ENCODE measurements around the gene RASA1.

Gene RASA1

DNA sequence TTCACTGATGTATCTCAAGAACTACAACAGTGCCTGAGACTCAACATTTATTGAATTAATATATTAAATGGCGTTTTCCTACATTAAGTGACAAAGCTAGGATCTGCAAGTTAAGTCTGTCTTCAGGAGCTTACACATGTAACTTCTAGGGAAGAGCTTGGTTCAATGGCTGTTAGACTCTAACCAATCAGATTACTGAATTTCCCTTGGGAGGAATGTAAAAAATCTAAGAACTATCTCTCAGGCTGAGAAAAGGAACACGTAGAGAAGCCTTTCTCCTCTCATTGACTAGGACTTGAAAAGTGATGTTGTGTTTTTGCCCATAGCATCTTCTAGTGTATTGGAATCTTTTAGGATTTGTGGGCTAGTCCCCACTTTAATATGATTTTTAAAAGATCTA lies 91.4 kb downstream of the RASA1 start:
- in situ Hi-C loops (cut with MboI; ENCODE audit: low sequenced_read_pairs) = no loop called here

GRCh38 chr5:87360132-87360531 lies 92.4 kb downstream of the RASA1 start:
- in situ Hi-C loops (cut with MboI; ENCODE audit: low sequenced_read_pairs) = no loop called here

DNA sequence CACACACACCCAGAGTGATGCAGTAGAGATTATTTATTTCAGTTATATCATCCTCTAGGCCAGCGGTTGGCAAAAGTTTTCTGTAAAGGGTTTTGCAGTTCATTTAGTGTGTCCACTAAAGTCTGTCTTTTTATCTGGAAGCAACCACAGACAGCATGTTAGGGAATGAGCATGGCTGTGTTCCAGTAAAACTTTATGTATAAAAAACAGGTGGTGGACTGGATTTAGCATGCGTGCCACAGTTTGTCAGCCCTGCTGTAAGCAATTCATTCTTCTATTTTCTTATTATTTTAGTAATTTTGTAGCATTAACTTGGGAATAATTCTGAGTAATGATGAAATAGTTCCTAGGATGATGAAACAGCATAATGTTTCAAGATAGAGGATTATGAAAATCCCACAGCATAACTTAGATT lies 93.4 kb downstream of the RASA1 start:
- in situ Hi-C loops (cut with MboI; ENCODE audit: low sequenced_read_pairs) = no loop called here

GRCh38 chr5:87361536-87362213 lies 94.0 kb downstream of the RASA1 start:
- in situ Hi-C loops (cut with MboI; ENCODE audit: low sequenced_read_pairs) = no loop called here

DNA sequence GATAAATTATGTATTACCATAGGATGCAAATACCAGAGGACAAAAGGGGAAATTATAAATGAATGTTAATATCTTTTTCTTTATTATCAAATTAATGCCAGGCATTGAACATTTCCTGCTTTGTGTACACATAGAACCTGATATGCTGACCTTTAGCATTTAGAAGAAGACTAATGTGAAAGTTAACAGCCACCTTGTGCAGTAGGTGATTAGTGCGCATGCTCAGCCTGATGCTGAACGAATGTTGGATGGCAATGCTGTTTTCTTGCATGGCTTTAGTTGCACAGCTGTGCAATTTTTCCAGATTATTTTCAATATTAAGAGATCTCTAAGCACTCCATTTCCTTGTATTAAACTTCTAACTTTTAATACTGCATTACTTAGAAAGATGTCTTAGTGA lies 99.6 kb downstream of the RASA1 start:
- in situ Hi-C loops (cut with MboI; ENCODE audit: low sequenced_read_pairs) = no loop called here

- in situ Hi-C loops (cut with MboI; ENCODE audit: low sequenced_read_pairs) = no loop called here
Measured at GRCh38 chr5:87368601-87369000, 100.9 kb downstream of the RASA1 start.

DNA sequence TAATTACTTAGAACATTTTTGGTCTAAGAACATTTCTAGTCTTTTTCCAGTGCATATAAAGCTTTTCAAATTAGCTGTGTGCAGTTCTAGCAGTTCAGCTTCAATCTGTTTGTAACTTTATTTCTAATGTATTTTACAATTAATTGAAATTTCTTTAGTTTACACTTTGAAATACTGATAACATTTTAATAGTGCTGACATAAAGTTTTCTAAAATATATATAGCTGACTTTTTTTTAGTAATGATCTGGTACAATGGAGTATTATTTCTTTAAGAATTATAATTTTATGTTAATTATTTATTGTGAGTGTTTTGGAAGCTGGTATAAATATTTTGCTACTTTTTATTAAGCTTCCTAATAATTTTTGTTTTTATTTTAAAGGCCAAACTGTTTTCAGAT lies 101.7 kb downstream of the RASA1 start:
- in situ Hi-C loops (cut with MboI; ENCODE audit: low sequenced_read_pairs) = no loop called here

DNA sequence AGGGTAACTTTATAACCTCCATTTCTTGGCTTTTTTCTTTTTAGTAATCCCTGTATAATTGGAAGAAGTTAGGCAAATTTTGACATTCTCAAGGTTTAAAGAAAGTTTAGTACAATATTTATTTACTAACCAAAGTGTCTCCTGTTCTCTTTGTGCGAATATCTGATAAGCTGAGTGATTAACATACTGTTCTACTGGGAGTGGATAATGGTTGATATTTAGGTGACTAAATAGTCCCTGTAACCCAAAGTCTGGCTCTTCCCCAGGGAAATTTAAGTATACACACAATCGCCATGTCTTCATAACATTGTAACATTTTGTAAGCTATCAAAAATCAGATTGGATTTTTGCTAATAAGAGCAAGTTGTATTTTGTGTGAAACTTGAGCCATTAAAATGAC lies 105.0 kb downstream of the RASA1 start:
- in situ Hi-C loops (cut with MboI; ENCODE audit: low sequenced_read_pairs) = no loop called here

DNA sequence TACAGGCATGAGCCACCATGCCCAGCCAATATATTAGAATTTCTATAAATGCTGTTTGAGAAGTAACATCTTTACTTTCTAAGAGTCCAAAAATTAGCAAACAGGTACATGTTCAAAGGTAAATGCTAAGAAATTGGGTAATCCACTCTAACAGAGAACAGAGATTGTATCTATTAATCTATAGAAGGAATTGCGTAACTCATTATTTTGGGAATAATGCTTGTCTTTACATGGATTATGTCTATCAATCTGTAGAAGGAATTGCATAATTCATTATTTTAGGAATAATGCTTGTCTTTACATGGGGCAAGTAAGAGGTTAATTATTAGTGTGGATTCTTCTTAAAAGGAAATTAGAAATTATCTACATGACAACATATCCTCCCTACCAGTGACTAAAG lies 114.5 kb downstream of the RASA1 start:
- in situ Hi-C loops (cut with MboI; ENCODE audit: low sequenced_read_pairs) = no loop called here

GRCh38 chr5:87383216-87383615 lies 115.5 kb downstream of the RASA1 start:
- in situ Hi-C loops (cut with MboI; ENCODE audit: low sequenced_read_pairs) = no loop called here

- in situ Hi-C loops (cut with MboI; ENCODE audit: low sequenced_read_pairs) = no loop called here
Measured at GRCh38 chr5:87385802-87386201, 118.1 kb downstream of the RASA1 start.

DNA sequence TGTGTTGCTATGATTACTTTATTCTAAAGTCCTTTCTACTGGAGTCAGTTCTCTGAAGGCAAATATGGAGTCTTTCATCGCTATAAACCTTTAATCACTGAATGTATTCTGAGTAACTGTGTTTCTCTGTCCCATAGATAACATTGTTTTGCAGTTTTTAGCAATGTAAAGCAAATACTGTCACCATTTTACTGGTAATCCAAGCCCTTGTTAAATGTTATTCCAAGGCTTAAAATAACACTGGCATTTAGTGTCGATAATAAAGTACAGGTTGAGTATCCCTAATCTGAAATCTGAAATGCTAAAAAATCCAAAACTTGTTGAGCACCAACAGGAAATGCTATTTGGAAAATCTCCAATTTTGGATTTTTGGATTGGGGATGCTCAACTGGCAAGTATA lies 120.4 kb downstream of the RASA1 start:
- in situ Hi-C loops (cut with MboI; ENCODE audit: low sequenced_read_pairs) = no loop called here

GRCh38 chr5:87389296-87390034 lies 121.8 kb downstream of the RASA1 start:
- in situ Hi-C loops (cut with MboI; ENCODE audit: low sequenced_read_pairs) = no loop called here

DNA sequence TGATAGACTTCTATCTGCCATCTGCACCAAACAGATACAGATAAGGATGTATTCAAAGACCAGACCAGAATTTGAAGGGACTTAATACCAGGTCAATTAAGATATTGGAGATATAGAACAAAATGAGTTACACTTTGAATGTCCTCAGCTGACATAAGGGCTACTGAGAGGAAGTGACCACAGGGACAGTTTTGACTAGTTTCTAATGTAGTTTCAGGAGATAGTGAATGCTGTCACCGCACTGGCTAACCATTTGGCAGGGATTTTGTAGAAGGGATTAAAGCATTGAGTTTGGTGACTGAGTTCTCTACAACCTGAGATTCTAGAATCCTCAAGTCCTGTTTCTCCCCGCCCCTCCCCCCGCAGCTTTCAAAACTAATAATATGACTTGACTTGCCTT lies 122.4 kb downstream of the RASA1 start:
- in situ Hi-C loops (cut with MboI; ENCODE audit: low sequenced_read_pairs) = no loop called here

- in situ Hi-C loops (cut with MboI; ENCODE audit: low sequenced_read_pairs) = no loop called here
Measured at GRCh38 chr5:87390576-87391199, 123.0 kb downstream of the RASA1 start.

DNA sequence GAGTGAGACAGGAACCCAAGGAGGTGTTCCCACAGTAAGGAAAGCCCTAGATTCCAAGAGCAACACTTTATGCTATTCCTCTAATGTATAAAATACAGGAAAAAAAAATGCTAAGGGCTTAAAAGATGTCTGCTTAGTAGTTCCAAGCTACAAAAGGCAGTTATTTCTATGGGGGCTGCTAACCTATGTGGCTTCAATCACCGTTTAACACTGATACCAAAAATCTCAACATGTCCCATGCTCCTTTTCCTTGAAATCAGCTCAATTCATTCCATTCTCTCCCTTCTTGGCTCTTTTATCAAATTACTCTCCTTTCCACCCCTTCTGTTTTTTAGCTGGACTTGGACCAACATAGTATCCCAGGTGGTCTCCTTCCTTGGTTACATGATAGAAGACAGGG lies 124.5 kb downstream of the RASA1 start:
- in situ Hi-C loops (cut with MboI; ENCODE audit: low sequenced_read_pairs) = no loop called here

GRCh38 chr5:87392801-87393200 lies 125.1 kb downstream of the RASA1 start:
- in situ Hi-C loops (cut with MboI; ENCODE audit: low sequenced_read_pairs) = no loop called here

- in situ Hi-C loops (cut with MboI; ENCODE audit: low sequenced_read_pairs) = no loop called here
Measured at GRCh38 chr5:87393331-87393730, 125.6 kb downstream of the RASA1 start.

GRCh38 chr5:87394411-87395165 lies 126.9 kb downstream of the RASA1 start:
- in situ Hi-C loops (cut with MboI; ENCODE audit: low sequenced_read_pairs) = no loop called here

DNA sequence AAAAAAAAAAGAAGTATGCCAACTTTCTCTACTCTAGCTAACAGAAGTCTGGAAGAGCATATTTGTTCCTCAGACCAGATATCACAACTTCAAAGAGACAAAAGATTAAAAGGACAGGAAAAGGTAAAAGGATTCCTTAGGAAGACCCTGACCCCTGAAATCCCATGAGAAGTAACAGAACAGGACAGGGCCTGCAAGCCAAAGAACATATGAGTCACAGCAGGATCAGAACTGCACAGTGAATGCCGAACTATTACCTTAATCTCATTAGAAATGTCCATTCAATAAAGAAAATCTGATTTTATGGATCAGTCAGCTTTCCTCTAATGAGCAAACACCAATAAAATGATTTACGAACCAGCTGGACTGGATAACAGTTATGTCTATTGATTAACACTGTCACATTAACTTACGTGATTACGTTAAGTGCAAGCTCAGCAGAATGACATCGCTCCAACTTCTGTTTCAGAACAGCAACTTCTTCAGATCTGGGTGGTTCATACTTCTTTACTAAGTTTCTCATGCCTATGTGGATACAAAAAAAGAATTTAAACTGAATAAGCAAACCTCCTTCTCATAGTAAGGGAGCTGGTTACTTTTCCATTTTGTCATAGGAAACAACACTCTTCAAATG lies 131.4 kb downstream of the RASA1 start:
- in situ Hi-C loops (cut with MboI; ENCODE audit: low sequenced_read_pairs) = no loop called here

GRCh38 chr5:87399720-87400119 lies 132.0 kb downstream of the RASA1 start:
- in situ Hi-C loops (cut with MboI; ENCODE audit: low sequenced_read_pairs) = no loop called here
